ENCODE results near the gene EAF1. TPM values are rescaled to one million over a fixed set of nuclear protein-coding genes. Genes with fewer than 3 reads are reported as not detected.
"Not testable (repeated sequence)": the region's sequence is repeated elsewhere in the genome, so short reads cannot be mapped to it uniquely, and the experiment has no call there.

EAF1 gene
- 7.2 TPM for total RNA-seq
- polyA plus RNA-seq (ENCODE audit: insufficient read depth in 1 of 8, insufficient read length in 8 of 8, low replicate concordance in 1 of 8) = 10 to 100 TPM; 10.4 to 17.4 (median 14.9) TPM
- long read RNA-seq, donor 1, partial matches to known transcripts = 0 of 1 reads
- long read RNA-seq, donor 1, other reads (novel, unspliced or antisense) = 0 of 1 reads
- long read RNA-seq, donor 2, full-length matches to known transcripts = 1 of 1 reads
- long read RNA-seq, donor 2, partial matches to known transcripts = 0 of 1 reads
- long read RNA-seq, donor 2, other reads (novel, unspliced or antisense) = 0 of 1 reads
- long read RNA-seq, donor 3, partial matches to known transcripts = 0 of 2 reads
- long read RNA-seq, donor 3, other reads (novel, unspliced or antisense) = 0 of 2 reads
- long read RNA-seq, donor 4, full-length matches to known transcripts = 1 of 1 reads
- long read RNA-seq, donor 4, partial matches to known transcripts = 0 of 1 reads
- long read RNA-seq, donor 4, other reads (novel, unspliced or antisense) = 0 of 1 reads
- long read RNA-seq, donor 5, full-length matches to known transcripts = 4 of 14 reads
- long read RNA-seq, donor 5, partial matches to known transcripts = 0 of 14 reads
- long read RNA-seq, donor 5, other reads (novel, unspliced or antisense) = 10 of 14 reads
- long read RNA-seq, donor 6, full-length matches to known transcripts = 2 of 2 reads
- long read RNA-seq, donor 6, partial matches to known transcripts = 0 of 2 reads
- long read RNA-seq, donor 6, other reads (novel, unspliced or antisense) = 0 of 2 reads
- long read RNA-seq, donor 7, full-length matches to known transcripts = 1 of 1 reads
- long read RNA-seq, donor 7, partial matches to known transcripts = 0 of 1 reads
- long read RNA-seq, donor 7, other reads (novel, unspliced or antisense) = 0 of 1 reads
- long read RNA-seq, donor 8, full-length matches to known transcripts = 3 of 3 reads
- long read RNA-seq, donor 8, partial matches to known transcripts = 0 of 3 reads
- long read RNA-seq, donor 8, other reads (novel, unspliced or antisense) = 0 of 3 reads
- long read RNA-seq, donor 9, full-length matches to known transcripts = 1 of 1 reads
- long read RNA-seq, donor 9, partial matches to known transcripts = 0 of 1 reads
- long read RNA-seq, donor 9, other reads (novel, unspliced or antisense) = 0 of 1 reads
- long read RNA-seq, donor 10, full-length matches to known transcripts = 2 of 17 reads
- long read RNA-seq, donor 10, partial matches to known transcripts = 10 of 17 reads
- long read RNA-seq, donor 10, other reads (novel, unspliced or antisense) = 5 of 17 reads
- long read RNA-seq, donor 11, full-length matches to known transcripts = 2 of 2 reads
- long read RNA-seq, donor 11, partial matches to known transcripts = 0 of 2 reads
- long read RNA-seq, donor 11, other reads (novel, unspliced or antisense) = 0 of 2 reads

GRCh38 chr3:15427182-15427880 is at the start of gene EAF1, which contains the start of gene METTL6:
TSS of gene EAF1 (plus strand) at chr3:15427598. CDS start at chr3:15427780, 182 bp downstream.
TSS of gene METTL6 (minus strand) at chr3:15427544. CDS start at chr3:15426511, 1,033 bp downstream.
- Histone ChIP-seq H3K27ac (ENCODE audit: low read length) (peak within 1 kb of the TSS; percentile 85), H3K9me3 (replicated peaks; ENCODE audit: control insufficient read depth, low read depth, low read length) (no peaks in the 10 kb centered on the region), H3K4me3 (ENCODE audit: low read length) (peak within 1 kb of the TSS; percentile 98), H3K36me3 (ENCODE audit: control insufficient read depth, insufficient read depth, low read length) (peaks cover 24% of the 10 kb centered on the region), H3K27me3 (ENCODE audit: control insufficient read depth, insufficient read depth, low read length) (no peaks in the 10 kb centered on the region), H3K4me1 (ENCODE audit: control insufficient read depth, insufficient read depth, low read length) (peaks cover 19% of the 10 kb centered on the region)
- WGBS (ENCODE audit: insufficient coverage) = 0% methylated on average over 52 of the region's 52 CpGs
- peak; percentile 92 for DNase-seq

GRCh38 chr3:15377961-15378791 is 49.2 kb upstream of the EAF1 start:
- peak; percentile 97 for DNase-seq
- Histone ChIP-seq H3K4me1 (ENCODE audit: control insufficient read depth, insufficient read depth, low read length) (peaks cover 2% of the 10 kb centered on the region), H3K27me3 (ENCODE audit: control insufficient read depth, insufficient read depth, low read length) (no peaks in the 10 kb centered on the region), H3K4me3 (ENCODE audit: low read length) (no peak overlapping the region), H3K27ac (ENCODE audit: low read length) (peak overlapping the region; percentile 59), H3K9me3 (replicated peaks; ENCODE audit: control insufficient read depth, low read depth, low read length) (no peaks in the 10 kb centered on the region), H3K36me3 (ENCODE audit: control insufficient read depth, insufficient read depth, low read length) (no peaks in the 10 kb centered on the region)
- 23% methylated on average over 14 of the region's 16 CpGs for WGBS (ENCODE audit: insufficient coverage)

GRCh38 chr3:15380980-15381890 is 46.2 kb upstream of the EAF1 start:
- no peak for DNase-seq
- Histone ChIP-seq H3K4me3 (ENCODE audit: low read length) (no peak overlapping the region), H3K4me1 (ENCODE audit: control insufficient read depth, insufficient read depth, low read length) (peaks cover 2% of the 10 kb centered on the region), H3K9me3 (replicated peaks; ENCODE audit: control insufficient read depth, low read depth, low read length) (peaks cover 2% of the 10 kb centered on the region), H3K27me3 (ENCODE audit: control insufficient read depth, insufficient read depth, low read length) (no peaks in the 10 kb centered on the region), H3K27ac (ENCODE audit: low read length) (no peak overlapping the region), H3K36me3 (ENCODE audit: control insufficient read depth, insufficient read depth, low read length) (no peaks in the 10 kb centered on the region)
- WGBS (ENCODE audit: insufficient coverage) = 100% methylated on average over 2 of the region's 6 CpGs

GRCh38 chr3:15382405-15382923 is 44.9 kb upstream of the EAF1 start:
- H3K4me1 ChIP-seq (ENCODE audit: control insufficient read depth, insufficient read depth, low read length) = peaks cover 2% of the 10 kb centered on the region
- H3K27ac ChIP-seq (ENCODE audit: low read length) = no peak overlapping the region
- H3K36me3 ChIP-seq (ENCODE audit: control insufficient read depth, insufficient read depth, low read length) = no peaks in the 10 kb centered on the region
- H3K4me3 ChIP-seq (ENCODE audit: low read length) = no peak overlapping the region
- peaks cover 8% of the 10 kb centered on the region for H3K9me3 ChIP-seq (replicated peaks; ENCODE audit: control insufficient read depth, low read depth, low read length)
- WGBS (ENCODE audit: insufficient coverage) = no CpG with 5 or more reads among the region's 3 CpGs
- no peaks in the 10 kb centered on the region for H3K27me3 ChIP-seq (ENCODE audit: control insufficient read depth, insufficient read depth, low read length)
- no peak for DNase-seq

GRCh38 chr3:15384510-15385237 is 42.7 kb upstream of the EAF1 start:
- Histone ChIP-seq H3K9me3 (replicated peaks; ENCODE audit: control insufficient read depth, low read depth, low read length) (peaks cover 8% of the 10 kb centered on the region), H3K4me3 (ENCODE audit: low read length) (no peak overlapping the region), H3K36me3 (ENCODE audit: control insufficient read depth, insufficient read depth, low read length) (no peaks in the 10 kb centered on the region), H3K27me3 (ENCODE audit: control insufficient read depth, insufficient read depth, low read length) (no peaks in the 10 kb centered on the region), H3K27ac (ENCODE audit: low read length) (no peak overlapping the region), H3K4me1 (ENCODE audit: control insufficient read depth, insufficient read depth, low read length) (no peaks in the 10 kb centered on the region)
- 100% methylated on average over 2 of the region's 4 CpGs for WGBS (ENCODE audit: insufficient coverage)
- no peak for DNase-seq

- not testable (repeated sequence) for H3K27me3 ChIP-seq (ENCODE audit: control insufficient read depth, insufficient read depth, low read length); H3K4me3 ChIP-seq (ENCODE audit: low read length); DNase-seq; H3K4me1 ChIP-seq (ENCODE audit: control insufficient read depth, insufficient read depth, low read length); H3K36me3 ChIP-seq (ENCODE audit: control insufficient read depth, insufficient read depth, low read length); H3K27ac ChIP-seq (ENCODE audit: low read length); H3K9me3 ChIP-seq (replicated peaks; ENCODE audit: control insufficient read depth, low read depth, low read length)
- WGBS (ENCODE audit: insufficient coverage) = 100% methylated on average over 2 of the region's 10 CpGs
Observed at GRCh38 chr3:15385238-15385695, 42.1 kb upstream of the EAF1 start.

GRCh38 chr3:15385901-15386653 is 41.3 kb upstream of the EAF1 start:
- DNase-seq = no peak
- no peaks in the 10 kb centered on the region for H3K36me3 ChIP-seq (ENCODE audit: control insufficient read depth, insufficient read depth, low read length)
- H3K27ac ChIP-seq (ENCODE audit: low read length) = no peak overlapping the region
- 50% methylated on average over 1 of the region's 1 CpG for WGBS (ENCODE audit: insufficient coverage)
- no peaks in the 10 kb centered on the region for H3K4me1 ChIP-seq (ENCODE audit: control insufficient read depth, insufficient read depth, low read length)
- no peaks in the 10 kb centered on the region for H3K27me3 ChIP-seq (ENCODE audit: control insufficient read depth, insufficient read depth, low read length)
- peaks cover 8% of the 10 kb centered on the region for H3K9me3 ChIP-seq (replicated peaks; ENCODE audit: control insufficient read depth, low read depth, low read length)
- no peak overlapping the region for H3K4me3 ChIP-seq (ENCODE audit: low read length)

All from muscle of leg (tissue), 16 donors.